ENCODE measurements around the gene FAM3D. TPM values are rescaled to one million over a fixed set of nuclear protein-coding genes. Genes with fewer than 3 reads are reported as not detected.

The FAM3D gene
- total and polyA plus RNA-seq, 9 of the 15 experiments (the other 6 are each of a cell fraction or from before 2014, with no cell fraction given), result not detected

GRCh38 chr3:58698246-58698645 lies 31.7 kb upstream of the FAM3D start (continued):
- TF ChIP-seq HOMEZ (CRISPR knock-in tag; IDR thresholded peaks at IDR 0.05) (no peak), U2AF1 (optimal IDR thresholded peaks at IDR 0.05; ENCODE audit: low read depth, low read length) (no peak), ZNF354B (CRISPR knock-in tag; IDR thresholded peaks at IDR 0.05) (no peak), KDM2B (CRISPR knock-in tag; IDR thresholded peaks at IDR 0.05) (no peak), JUN (IDR thresholded peaks at IDR 0.05; ENCODE audit: borderline replicate concordance, low read depth, low read length) (no peak), JUN (CRISPR knock-in tag; IDR thresholded peaks at IDR 0.05; ENCODE audit: borderline replicate concordance) (no peak), CHD2 (IDR thresholded peaks at IDR 0.05; ENCODE audit: low read depth, low read length) (no peak), ZNF655 (CRISPR knock-in tag; IDR thresholded peaks at IDR 0.05) (no peak)

GRCh38 chr3:58697561-58697960 lies 31.0 kb upstream of the FAM3D start:
- no peak for ATAC-seq
- no peaks in the 10 kb centered on the region for H3K9me1 ChIP-seq (ENCODE audit: control insufficient read depth, insufficient read depth, low read length)
- H3K79me2 ChIP-seq (ENCODE audit: control insufficient read depth, insufficient read depth, low read length), result no peaks in the 10 kb centered on the region
- H3K9me3 ChIP-seq (replicated peaks; ENCODE audit: control insufficient read depth, insufficient read depth, low read depth, low read length), result no peaks in the 10 kb centered on the region
- in situ Hi-C loops (cut with MboI) (no loop called here), intact Hi-C loops (cut with micrococcal nuclease) (no loop called here)
- no peaks in the 10 kb centered on the region for H3K4me1 ChIP-seq (replicated peaks in 1 of 2; ENCODE audit: control insufficient read depth in 2 of 2, insufficient read depth in 2 of 2, low read length in 2 of 2)
- ChIA-PET CTCF (ENCODE audit: low intra/inter-chr PET ratio) (no interaction called here), POLR2A (no interaction called here)
- H2AFZ ChIP-seq (ENCODE audit: low read depth, low read length), result no peak overlapping the region
- no peak overlapping the region for H3K4me3 ChIP-seq
- no peak for FAIRE-seq
- TF ChIP-seq MAFG (tag; conservative IDR thresholded peaks at IDR 0.05) (0 out of 2 replicates have a peak, but pooled peaks have one; percentile 27), ZBTB34 (CRISPR knock-in tag; IDR thresholded peaks at IDR 0.05) (no peak), ZBTB17 (CRISPR knock-in tag; IDR thresholded peaks at IDR 0.05) (no peak), UBTF (IDR thresholded peaks at IDR 0.05; ENCODE audit: borderline replicate concordance in 1 of 2, low read depth in 2 of 2, low read length in 2 of 2) (no peak)
- no peak overlapping the region for H3K9ac ChIP-seq (ENCODE audit: insufficient read depth in 1 of 2, low read depth in 2 of 2, low read length in 2 of 2)
- no peak overlapping the region for H3K4me2 ChIP-seq (ENCODE audit: insufficient read depth, low read length)
- no peak overlapping the region for H3K27ac ChIP-seq (ENCODE audit: extremely low read depth, low read depth, low read length)
- no peaks in the 10 kb centered on the region for H3K36me3 ChIP-seq (ENCODE audit: control insufficient read depth, insufficient read depth, low read length)
- BruUV-seq (replicated peaks), result no TSS peak
- H4K20me1 ChIP-seq (replicated peaks; ENCODE audit: control insufficient read depth, insufficient read depth, low read length), result no peaks in the 10 kb centered on the region
- DNase-seq (ENCODE audit: extremely low read depth in 1 of 4, low spot score in 3 of 4), result no peak
- no peaks in the 10 kb centered on the region for H3K27me3 ChIP-seq (ENCODE audit: control insufficient read depth in 2 of 2, insufficient read depth in 2 of 2, low read length in 2 of 2)

All from K562 (cell line).